Activated CD4-positive, CD25-positive, alpha-beta regulatory T cell treated with anti-CD3 and anti-CD28 coated beads, Interleukin-2, amount 50 U/mL, for 16 hours (primary cell): ENCODE results near the gene FBXO2.
A peak's percentile ranks its signal among the peaks of the same experiment; 100 is the strongest.

ENCODE experiments used
- DNase-seq: peaks from one replicate; pipeline ENCODE4 v3.0.0-alpha.2; 2020; ENCODE audit warnings: low read depth, low spot score

FBXO2 gene

DNA sequence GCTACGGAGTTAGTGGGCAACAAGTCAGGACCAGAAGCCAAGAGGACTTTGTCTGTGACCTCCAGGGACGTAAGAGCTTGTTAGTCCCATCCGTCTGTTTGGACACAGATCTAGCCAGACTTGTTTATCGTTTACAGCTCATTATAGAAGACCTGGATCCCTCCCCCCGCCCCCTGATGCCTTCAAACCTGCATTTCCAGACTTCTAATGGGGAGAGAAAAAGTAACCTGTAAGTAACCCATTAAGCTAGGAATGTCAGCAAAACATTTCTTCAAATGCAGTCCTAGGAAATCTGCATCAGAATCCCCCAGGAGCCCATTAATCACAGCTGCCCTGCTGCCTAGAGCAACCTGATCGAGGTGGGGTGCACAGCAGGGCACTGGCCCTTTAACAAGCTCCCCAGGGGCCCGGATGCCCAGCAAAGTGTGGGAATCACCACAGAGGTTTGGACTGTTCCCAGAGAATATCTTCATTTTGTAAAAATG lies 28.1 kb upstream of the FBXO2 start:
- DNase-seq: no peak

DNA sequence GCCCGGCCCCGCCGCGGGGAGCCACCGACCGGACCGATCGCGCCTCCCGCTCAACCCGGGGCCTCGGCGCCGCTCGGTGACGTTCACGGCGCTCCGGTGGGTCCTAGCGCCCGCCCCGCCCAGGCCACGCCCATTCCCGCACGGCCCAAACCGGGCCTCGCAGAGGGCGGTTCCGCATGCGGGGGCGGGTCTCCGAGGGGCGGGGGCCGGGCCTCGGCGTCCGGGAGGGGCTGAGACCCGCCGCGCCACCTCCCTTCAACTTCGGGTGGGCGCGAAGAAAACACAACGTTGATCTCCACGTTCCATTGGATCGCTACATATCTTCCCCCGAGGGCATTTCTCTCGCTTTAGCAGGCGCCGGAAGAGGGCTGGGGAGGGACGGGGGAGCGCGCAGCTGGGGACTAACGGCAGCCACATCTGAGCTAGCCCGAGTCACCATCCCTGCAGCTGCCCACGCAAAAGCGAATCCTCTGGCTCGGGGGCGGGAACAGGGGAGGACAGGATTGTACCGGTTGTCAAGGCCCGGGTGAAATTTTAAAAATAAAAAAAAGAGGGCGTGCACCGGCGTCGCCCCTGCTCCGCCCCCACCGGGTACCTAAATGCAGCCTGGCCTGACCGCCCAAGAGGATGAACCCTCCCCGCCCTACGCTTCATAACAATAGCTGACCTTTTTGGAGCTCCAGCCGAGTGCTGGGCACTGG lies 27.0 kb upstream of the FBXO2 start, which contains the start of gene MAD2L2:
MAD2L2 (minus strand) TSS at position 78 of the 701 bp plus-strand sequence. CDS start 547 bp downstream, outside the sequence.
- DNase-seq: peak; percentile 80

DNA sequence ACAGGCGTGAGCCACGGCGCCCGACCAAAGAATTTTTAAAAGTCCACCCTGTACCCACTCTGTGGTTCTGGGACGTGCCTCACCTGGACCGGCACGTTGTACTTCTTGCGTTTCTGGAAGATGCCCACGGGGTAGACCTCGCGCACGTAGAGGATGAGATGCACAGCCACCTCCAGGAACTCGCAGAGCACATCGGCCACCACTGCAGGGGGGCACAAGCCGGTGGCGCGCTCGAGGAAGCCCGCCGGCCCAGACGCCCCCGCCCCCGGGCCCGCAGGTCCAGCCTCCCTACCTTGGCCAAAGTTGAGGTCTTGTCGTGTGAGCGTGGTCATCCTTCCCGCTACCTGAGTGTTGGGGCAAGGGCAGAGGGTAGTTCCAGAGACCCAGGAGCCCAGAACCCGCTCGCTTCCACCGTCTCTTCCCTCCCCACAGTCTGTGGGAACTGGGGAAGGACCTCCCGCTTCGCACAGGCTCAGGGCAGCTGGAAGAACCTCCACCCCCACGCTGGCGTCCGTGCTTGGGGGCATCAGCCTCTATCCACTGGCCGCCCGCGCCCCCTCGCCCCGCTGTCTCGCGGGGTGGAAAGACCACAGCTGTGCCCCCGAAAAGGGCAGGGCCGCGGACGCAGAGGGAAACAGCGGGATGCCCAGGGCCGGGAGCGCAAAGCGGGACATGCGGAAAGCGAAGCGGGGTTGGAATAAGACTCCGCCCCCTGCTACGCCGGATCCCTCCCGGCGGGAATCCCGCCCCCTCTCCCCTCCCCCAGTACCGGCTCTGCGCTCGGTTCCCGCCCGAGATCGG lies 26.2 kb upstream of the FBXO2 start:
- DNase-seq: no peak

DNA sequence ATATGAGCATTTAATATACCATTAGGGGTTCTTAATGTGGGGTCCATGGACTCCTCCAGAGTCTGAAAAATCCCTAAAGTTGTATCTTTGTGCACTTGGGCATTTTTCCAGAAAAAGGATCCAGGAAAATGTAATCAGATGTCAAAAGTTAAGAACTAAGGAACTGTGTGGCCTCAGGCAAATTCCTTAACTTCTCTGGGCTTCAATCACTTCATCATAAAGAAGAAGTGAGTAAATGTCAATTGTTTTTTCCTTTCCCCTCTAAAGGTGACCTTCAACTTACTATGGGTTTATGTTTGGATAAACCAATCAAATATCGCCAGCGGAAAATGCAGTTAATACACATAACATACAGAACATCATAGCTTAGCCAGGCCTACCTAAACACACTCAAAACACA lies 24.2 kb upstream of the FBXO2 start:
- no peak for DNase-seq

DNA sequence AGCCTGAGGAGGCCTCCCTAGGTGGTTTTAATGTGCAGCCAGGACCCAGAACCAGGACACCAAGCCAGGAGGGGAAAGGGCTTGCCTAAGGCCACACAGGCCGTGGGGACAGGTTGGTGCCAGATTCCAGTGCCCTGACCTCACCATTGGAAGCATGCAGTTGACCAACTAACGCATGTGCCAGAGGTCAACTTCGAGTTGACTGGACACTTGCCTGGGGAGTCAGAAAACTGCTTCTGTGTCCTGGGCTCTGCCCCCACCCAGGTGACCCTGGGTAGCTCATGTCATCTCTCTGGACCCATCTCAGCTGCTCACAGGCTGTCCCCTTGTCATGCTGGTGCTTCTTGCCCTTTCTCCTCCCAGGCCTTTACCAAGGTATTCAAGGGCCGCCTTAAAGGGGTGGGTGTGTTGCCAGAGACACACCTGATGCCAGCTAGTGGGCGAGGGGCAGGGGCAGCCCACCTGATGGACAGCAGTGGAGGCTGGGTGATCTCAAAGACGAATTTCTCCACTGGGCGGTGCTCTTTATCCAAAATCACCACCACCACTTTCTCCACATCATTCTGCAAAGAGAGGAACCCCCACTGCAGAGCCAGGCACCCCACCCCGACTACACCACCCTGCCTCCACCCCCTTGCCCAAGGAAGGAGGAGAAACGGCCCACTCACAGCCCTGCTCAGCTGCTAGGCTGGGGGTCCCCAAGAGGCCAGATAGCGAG lies 22.3 kb upstream of the FBXO2 start:
- DNase-seq: no peak

DNA sequence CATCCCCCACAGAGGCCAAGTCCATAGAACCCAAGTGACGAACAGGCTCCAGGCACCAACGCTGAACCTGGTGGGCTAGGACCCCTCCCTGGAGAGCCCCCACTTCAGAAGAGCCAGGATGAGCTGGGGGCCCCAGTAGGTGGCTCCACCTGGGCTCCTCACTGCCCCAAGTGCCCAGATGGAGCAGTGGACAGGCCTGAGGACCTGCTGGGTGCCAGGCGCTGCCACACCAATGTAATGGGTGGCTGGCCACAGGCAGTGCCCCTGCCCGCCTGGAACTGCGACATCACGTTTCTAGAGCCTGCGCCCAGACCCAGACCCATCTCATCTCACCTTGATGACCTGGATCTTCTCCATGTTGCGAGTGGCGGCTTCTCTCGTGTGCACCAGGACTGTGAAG lies 21.1 kb upstream of the FBXO2 start:
- no peak for DNase-seq

DNA sequence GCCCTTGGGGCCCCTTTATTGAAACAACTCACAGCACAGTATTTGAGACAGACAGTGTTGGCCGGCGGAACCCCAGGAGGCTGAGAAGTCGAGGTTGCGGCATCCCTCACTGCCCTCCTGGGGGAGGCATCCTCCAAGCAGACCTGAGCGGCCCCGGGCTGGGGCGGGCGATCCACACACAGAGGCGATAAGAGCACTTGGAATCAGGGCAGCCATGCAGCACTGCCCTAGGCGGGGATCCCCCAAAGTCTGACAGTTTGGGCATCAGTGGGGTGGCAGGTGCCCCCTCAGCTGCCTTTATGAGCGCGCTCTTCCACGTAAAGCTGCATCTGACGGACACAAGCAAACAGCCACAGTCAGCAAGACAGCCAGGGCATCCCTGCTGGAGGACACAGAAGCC lies 20.3 kb upstream of the FBXO2 start:
- DNase-seq: no peak

DNA sequence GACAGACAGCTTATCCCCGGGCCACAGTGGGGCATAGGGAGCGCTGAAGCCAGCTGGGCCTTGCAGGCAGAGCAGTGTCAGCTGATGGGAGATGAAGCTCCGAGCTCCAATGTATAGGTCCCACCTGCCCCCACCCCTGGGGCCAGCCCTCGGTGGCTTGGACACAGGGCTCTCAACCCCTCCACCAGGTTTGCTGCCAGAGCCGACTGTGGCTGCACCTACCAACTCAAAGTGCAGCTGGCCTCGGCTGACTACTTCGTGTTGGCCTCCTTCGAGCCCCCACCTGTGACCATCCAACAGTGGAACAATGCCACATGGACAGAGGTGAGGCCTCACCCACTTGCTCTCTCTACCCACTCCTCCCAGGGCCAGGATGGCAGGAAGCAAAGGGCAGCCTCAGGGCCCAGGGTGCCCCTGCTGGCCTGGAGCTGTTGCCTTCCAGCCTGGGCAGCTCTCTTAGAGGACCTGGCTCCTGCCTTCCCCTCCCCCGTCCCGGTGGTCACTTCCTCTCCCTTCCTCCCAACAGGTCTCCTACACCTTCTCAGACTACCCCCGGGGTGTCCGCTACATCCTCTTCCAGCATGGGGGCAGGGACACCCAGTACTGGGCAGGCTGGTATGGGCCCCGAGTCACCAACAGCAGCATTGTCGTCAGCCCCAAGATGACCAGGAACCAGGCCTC lies 19.0 kb upstream of the FBXO2 start:
- no peak for DNase-seq

DNA sequence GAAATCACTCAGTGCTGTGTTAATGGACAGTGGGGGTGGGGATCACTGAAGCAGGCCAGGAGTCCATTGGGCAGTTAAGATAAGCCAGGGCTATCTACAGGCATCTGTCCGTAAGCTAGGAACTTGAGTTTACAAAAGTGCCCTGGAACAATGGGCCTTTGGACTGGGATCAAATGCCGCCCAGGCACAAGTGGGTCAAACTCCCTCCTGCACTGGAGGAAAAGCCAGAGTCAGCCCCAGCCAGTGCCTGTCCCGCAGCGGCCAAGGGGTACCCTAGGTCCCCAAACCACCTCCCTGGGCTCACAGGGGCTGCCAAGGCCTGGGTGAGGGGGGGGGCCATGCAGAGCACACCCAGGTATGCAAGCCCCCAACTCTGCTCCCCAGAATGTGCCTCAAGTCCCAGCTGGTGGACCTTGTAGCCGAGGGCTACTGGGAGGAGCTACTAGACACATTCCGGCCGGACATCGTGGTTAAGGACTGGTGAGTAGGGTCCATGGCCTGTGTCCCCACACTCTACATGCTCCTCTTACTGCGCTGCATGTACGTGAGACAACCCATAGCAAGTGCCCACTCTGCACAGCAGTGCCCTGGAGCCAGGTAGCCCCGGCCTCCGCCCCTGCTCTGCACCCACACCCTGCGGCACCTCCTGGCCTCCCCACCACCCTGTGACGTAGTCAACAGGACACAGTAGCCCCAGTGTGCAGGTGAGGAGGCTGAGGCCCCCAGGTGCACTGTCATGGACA lies 17.5 kb upstream of the FBXO2 start:
- no peak for DNase-seq

DNA sequence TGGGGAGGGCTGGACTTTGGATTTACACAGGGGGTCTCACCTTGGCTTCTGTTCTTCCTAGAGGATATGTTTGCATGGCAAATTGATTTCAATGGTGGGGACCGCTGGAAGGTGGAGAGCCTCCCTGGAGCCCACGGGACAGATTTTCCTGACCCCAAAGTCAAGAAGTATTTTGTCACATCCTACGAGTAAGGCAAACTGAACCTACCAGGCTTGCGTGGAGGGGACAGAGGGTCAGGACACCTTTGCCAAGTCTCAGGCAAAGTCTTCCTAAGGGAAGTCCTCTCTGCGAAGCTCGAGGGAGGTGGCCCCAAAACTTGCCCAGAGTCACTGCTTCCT lies 16.9 kb upstream of the FBXO2 start:
- no peak for DNase-seq

DNA sequence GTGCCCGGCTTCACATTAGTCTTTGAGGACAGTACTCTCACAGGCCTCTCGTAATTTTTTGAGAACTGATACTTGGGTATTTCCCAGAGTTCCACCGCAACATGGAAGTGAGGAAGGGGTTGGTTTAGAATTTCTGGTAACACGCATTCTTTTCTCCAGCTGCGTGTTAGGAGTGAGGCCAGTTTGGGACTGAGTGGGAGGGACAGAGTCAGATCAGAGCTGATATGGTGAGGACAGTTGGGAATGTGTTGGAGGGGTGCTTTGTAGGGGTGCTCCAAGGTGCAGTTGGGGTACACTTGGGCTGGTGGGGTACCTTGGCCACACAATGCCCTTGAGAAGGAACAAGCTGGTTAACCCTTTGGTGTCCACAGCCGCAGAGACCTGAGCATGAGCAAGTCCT lies 16.5 kb upstream of the FBXO2 start:
- no peak for DNase-seq

DNA sequence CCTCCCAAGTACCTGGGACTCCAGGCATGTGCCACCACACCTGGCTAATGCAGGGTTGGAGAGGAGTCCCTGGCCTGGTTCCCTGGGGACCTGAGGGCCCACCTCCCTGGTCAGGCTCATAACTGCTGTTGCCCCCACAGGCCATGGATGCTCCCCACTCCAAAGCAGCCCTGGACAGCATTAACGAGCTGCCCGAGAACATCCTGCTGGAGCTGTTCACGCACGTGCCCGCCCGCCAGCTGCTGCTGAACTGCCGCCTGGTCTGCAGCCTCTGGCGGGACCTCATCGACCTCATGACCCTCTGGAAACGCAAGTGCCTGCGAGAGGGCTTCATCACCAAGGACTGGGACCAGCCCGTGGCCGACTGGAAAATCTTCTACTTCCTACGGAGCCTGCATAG lies 14.3 kb upstream of the FBXO2 start:
- DNase-seq: no peak

DNA sequence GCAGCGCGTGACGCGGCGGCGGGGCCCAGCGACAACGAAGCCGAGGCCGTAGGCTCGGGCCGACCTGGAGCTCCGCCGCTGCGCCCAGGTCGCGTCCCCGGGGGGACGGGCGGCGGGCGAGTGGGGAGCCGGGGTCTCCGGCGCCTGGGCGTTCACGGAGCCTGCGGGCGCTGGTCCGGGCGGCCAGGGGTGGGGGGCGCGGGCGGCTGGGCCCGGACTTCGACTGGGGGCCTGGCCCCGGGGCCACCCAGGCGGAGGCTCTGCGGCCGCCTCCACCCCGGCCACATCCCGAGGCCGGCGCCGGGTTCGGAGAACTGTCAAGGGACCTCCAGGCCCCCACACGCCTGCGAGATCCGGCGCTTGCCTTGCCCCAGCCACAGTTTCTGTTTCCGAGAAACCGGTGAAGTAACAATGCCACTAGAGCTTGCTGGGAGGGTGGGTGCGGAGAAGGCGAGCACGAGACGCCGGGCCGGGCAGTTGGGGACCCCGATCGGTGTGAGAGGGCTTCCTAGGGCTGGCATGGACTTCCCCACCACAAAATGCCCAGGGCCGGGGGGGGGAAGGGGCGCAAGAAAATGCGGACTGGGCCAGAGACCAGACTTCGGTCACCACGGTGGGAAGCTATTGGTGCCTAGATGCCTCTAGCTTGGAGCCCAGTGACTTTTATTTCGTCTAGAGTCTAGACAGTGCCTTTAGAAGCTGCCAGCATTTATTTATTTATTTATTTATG lies 10.3 kb upstream of the FBXO2 start:
- DNase-seq: peak; percentile 38

DNA sequence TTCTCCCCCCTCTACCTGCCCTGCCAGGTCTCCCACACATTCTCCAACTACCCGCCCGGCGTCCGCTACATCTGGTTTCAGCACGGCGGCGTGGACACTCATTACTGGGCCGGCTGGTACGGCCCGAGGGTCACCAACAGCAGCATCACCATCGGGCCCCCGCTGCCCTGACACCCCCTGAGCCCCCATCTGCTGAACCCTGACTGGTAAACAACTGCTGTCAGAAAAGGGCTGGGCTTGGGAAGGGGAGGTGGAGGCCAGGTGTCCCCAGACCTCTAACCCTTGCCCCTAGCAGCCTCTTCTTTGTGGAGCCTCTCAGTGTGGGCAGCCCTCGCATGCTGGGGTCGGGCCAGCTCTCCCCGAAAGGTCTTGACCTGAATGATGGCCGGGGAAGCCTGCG lies 6.9 kb upstream of the FBXO2 start:
- no peak for DNase-seq

DNA sequence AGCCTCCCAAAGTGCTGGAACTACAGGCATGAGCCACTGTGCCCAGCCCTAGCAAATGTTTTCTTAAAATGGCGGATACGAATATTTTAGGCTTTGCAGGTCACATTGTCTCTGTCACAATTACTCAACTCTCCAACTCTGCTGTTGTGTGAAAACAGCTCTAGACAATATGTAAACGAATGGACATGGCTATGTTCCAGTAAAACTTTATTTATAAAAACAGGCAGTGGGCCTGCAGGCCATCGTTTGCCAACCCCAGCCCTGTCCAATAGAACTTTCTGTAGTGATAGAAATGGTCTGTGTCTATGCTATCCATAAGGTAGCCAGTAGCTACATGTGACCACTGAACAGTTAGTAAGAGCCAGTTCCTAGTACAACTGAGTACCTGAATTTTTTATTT lies 5.5 kb upstream of the FBXO2 start:
- no peak for DNase-seq

DNA sequence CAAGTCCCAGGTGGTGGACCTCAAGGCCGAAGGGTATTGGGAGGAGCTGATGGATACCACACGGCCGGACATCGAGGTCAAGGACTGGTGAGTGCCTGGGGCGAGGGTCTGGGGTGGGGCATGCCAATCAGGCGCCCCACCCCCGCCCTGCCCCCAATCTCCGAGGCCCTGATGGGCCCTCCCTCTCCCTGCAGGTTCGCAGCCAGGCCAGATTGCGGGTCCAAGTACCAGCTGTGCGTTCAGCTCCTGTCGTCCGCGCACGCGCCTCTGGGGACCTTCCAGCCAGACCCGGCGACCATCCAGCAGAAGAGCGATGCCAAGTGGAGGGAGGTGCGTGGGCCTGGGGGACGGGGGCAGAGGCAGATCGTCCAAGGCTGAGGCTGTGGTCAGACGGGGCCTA lies 4.3 kb upstream of the FBXO2 start:
- no peak for DNase-seq

DNA sequence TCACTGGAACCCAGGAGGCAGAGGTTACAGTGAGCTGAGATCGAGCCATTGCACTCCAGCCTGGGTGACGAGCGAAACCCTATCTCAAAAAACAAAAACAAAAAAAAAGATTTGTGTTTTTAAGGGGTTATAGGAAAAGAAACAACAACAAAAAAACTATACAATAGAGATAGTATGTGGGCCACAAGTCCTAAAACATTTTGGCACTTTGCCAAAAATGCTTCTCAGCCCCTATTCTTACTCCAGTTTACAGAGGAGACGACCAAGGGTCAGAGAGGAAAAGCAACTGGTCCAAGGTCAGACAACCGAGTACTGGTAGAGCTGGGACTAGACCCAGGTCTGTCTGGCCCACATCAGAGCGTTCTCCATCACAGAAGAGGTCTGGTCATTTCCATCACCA lies 3.4 kb upstream of the FBXO2 start:
- no peak for DNase-seq

DNA sequence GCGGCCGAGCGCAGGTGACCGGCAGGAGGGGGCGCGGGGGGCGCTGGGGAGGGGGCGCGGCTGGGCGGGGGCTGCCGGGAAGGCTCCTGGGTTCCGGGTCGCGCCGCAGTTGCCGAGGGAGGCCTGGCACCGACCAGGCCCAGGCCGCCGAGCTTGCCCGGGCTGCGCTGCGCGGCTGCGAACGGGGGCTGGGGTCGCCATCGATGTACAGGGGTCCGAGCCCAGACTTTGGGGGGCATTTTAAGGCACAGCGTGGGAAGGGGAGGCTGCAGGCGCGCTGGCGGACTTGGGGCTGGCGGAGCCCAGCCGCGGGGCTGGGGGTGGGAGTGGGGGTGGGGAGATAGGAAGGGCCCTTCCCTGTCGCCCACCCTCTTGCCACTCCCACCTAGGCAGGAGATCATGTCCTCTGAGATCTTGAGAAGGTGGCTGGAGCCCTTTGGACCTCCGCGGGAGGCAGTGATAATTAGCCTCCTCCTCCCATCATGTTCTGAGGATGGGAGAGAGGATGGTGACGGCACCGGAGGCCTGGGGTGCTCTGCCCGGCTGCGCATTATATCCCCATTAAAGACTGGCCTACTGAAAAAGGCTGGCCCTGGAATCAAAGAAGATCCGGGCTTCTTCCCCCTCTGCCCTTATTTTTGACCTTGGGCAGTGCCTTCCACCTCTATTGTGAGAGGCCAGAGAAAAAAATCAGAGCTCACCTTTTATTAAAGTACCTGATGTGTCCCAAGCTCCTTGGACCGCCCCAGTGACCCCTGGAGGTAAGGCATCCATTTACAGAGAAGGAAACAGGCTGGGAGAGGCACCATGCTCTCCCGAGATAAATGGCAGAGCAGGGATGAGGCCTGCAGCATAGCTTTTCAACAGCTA lies 945 bp upstream of the FBXO2 start:
- no peak for DNase-seq

DNA sequence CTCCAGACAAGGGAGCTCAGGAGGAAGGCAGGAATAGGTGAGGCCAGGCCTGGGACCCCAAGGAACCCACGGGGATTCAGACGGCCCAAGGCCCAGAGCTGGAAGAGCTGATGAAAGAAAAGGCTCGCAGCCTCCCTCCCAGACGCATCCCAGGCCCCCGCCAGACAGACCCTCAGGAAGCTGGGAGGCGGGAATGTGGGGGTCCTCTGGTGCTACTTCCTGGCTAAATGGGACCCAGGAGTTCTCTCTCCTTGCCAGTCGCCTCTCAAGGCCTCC lies 430 bp downstream of the FBXO2 start:
- no peak for DNase-seq
